A549 (cell line): ENCODE data around the gene REX1BD. TPM values are rescaled to one million over a fixed set of nuclear protein-coding genes. Genes with fewer than 3 reads are reported as not detected.

ENCODE experiments used
- ATAC-seq, 2 experiments: fragments of 200-7000 bp in 1 of 2; fragments of >200 bp in 1 of 2; cut with Nextera tagmentation in 1 of 2; cut with Tn5 transposase in 1 of 2; 3 replicates each; pipeline versions ENCODE4 v1.8.0 to v1.9.1; 2018 to 2020; ENCODE audit warnings: mild to moderate bottlenecking in 1 of 2, moderate library complexity in 1 of 2
- CTCF ChIA-PET: fragments of 300-600 bp; sonication (Branson Sonifier 250); formaldehyde crosslinking; extraction: SDS; loops from one replicate; lab custom pipeline; 2021; ENCODE audit warnings: antibody characterized with exemption, inconsistent platforms; lab: Yijun Ruan, JAX
- POLR2A ChIA-PET: fragments of 350-600 bp; formaldehyde crosslinking; extraction: SDS; loops from one replicate; lab custom pipeline; 2021; ENCODE audit warnings: antibody characterized with exemption, inconsistent platforms; lab: Yijun Ruan, JAX
- DNase-seq, 2 experiments: peaks; one replicate each; pipeline versions ENCODE4 v3.0.0 to v3.0.0-alpha.2; 2011 to 2016; ENCODE audit warnings: low read depth in 1 of 2, low spot score in 1 of 2
- FAIRE-seq: peaks from 2 replicates; lab custom pipeline; 2011; peaks lifted over from hg19 to GRCh38; lab: Jason Lieb, UNC
- H3K27ac ChIP-seq, 2 experiments: fragments of >200 bp; sonication (Bioruptor Twin); formaldehyde crosslinking; 3 replicates each; pipeline ENCODE4 v1.5.1; 2016 to 2017
- H3K4me1 ChIP-seq: fragments of >200 bp; sonication (Bioruptor Twin); formaldehyde crosslinking; 3 replicates; pipeline ENCODE4 v1.6.1; 2016
- H3K4me2 ChIP-seq: fragments of >200 bp; sonication (Bioruptor Twin); formaldehyde crosslinking; 3 replicates; pipeline ENCODE4 v1.6.1; 2016
- H3K4me3 ChIP-seq: fragments of >200 bp; sonication (Bioruptor Twin); formaldehyde crosslinking; 3 replicates; pipeline ENCODE4 v1.5.1; 2016
- H3K9me3 ChIP-seq: fragments of >200 bp; sonication (Bioruptor Twin); formaldehyde crosslinking; 3 replicates; pipeline ENCODE4 v1.6.1; 2016
- CBX8 ChIP-seq: fragments of 200-600 bp; sonication (generic); IDR thresholded peaks from 2 replicates; pipeline ENCODE4 v1.6.1; 2016
- CHD4 ChIP-seq: fragments of 200-600 bp; sonication (generic); IDR thresholded peaks from 2 replicates; pipeline ENCODE4 v1.6.1; 2016; ENCODE audit warnings: antibody characterized with exemption, mild to moderate bottlenecking, borderline replicate concordance
- EHMT2 ChIP-seq: fragments of 200-600 bp; sonication (generic); IDR thresholded peaks from 2 replicates; pipeline ENCODE4 v1.6.1; 2016; ENCODE audit warnings: antibody characterized with exemption, low read depth, mild to moderate bottlenecking, moderate library complexity
- FOSL2 ChIP-seq, 2 experiments: fragments of 450-650 bp in 1 of 2; fragments of >200 bp in 1 of 2; sonication (Bioruptor Twin) in 1 of 2; formaldehyde crosslinking; IDR thresholded peaks; 2 replicates each; pipeline versions ENCODE4 v1.5.0 to v1.6.1; 2016 to 2020; ENCODE audit warnings: mild to moderate bottlenecking in 1 of 2, moderate library complexity in 1 of 2
- FOXS1 ChIP-seq: fragments of 250-450 bp; sonication (Bioruptor Pico); IDR thresholded peaks from 2 replicates; pipeline ENCODE4 v1.5.0; 2020; ENCODE audit warnings: mild to moderate bottlenecking, moderate library complexity
- HDAC2 ChIP-seq: fragments of 200-600 bp; sonication (generic); IDR thresholded peaks from 2 replicates; pipeline ENCODE4 v1.6.1; 2016
- JUN ChIP-seq, 2 experiments: fragments of >200 bp; sonication (Bioruptor Twin); formaldehyde crosslinking; IDR thresholded peaks; 2 replicates in 1 of 2; 3 replicates in 1 of 2; pipeline ENCODE4 v1.6.1; 2016 to 2017
- JUNB ChIP-seq: fragments of >200 bp; sonication (Bioruptor Twin); formaldehyde crosslinking; IDR thresholded peaks from 2 replicates; pipeline ENCODE4 v1.6.1; 2016
- KDM1A ChIP-seq: fragments of 200-600 bp; sonication (generic); IDR thresholded peaks from 2 replicates; pipeline ENCODE4 v1.6.1; 2016; ENCODE audit warnings: low read depth, mild to moderate bottlenecking
- KDM5A ChIP-seq: fragments of 200-600 bp; sonication (generic); IDR thresholded peaks from 2 replicates; pipeline ENCODE4 v1.6.1; 2016; ENCODE audit warnings: antibody characterized with exemption, mild to moderate bottlenecking
- NFE2L2 ChIP-seq: fragments of 150-350 bp; conservative IDR thresholded peaks from 2 replicates; pipeline ENCODE4 v1.6.1; 2014; ENCODE audit warnings: low read length
- PHF8 ChIP-seq: fragments of 200-600 bp; sonication (generic); IDR thresholded peaks from 2 replicates; pipeline ENCODE4 v1.6.1; 2016; ENCODE audit warnings: low read depth, mild to moderate bottlenecking, antibody characterized with exemption, moderate library complexity, borderline replicate concordance
- POLR2A ChIP-seq: IDR thresholded peaks from 2 replicates; pipeline ENCODE4 v1.6.1; 2012; ENCODE audit warnings: mild to moderate bottlenecking, low read length
- RCOR1 ChIP-seq: fragments of 150-350 bp; IDR thresholded peaks from 2 replicates; pipeline ENCODE4 v1.6.1; 2014; ENCODE audit warnings: antibody characterized with exemption, low read length, low read depth
- RFX5 ChIP-seq: fragments of 450-650 bp; IDR thresholded peaks from 2 replicates; pipeline ENCODE4 v1.7.1; 2014; ENCODE audit warnings: antibody characterized with exemption, mild to moderate bottlenecking, moderate library complexity
- TFCP2L1 ChIP-seq: fragments of 250-450 bp; sonication (Bioruptor Pico); IDR thresholded peaks from 2 replicates; pipeline ENCODE4 v1.5.0; 2021; ENCODE audit warnings: mild to moderate bottlenecking
- TP53 ChIP-seq: fragments of 250-450 bp; sonication (Bioruptor Pico); IDR thresholded peaks from 2 replicates; pipeline ENCODE4 v1.5.0; 2021; ENCODE audit warnings: mild to moderate bottlenecking, moderate library complexity
- ZC3H11A ChIP-seq: fragments of 450-650 bp; IDR thresholded peaks from 2 replicates; pipeline ENCODE4 v1.6.1; 2014; ENCODE audit warnings: antibody characterized with exemption, mild to moderate bottlenecking
- ZNF302 ChIP-seq: fragments of 250-450 bp; sonication (Bioruptor Pico); IDR thresholded peaks from 2 replicates; pipeline ENCODE4 v1.9.0; 2021; ENCODE audit warnings: inconsistent platforms, mild to moderate bottlenecking, moderate library complexity
- ZSCAN20 ChIP-seq: fragments of 250-450 bp; sonication (Bioruptor Pico); IDR thresholded peaks from 2 replicates; pipeline ENCODE4 v1.8.0; 2022; ENCODE audit warnings: mild to moderate bottlenecking, moderate library complexity
- WGBS: methylation state at CpG from one replicate; pipeline ENCODE4 v1.1.6; 2017; ENCODE audit errors: missing lambda C conversion rate; 5-methylcytosine and 5-hydroxymethylcytosine counted together
- polyA plus RNA-seq, 4 experiments: library from polyadenylated mRNA; depleted of rRNA in 3 of 4; stranded (reverse); fragments of >200 nt; fragmentation: RNase III in 1 of 4; extraction: RNeasy Plus Mini Kit Qiagen cat#74134 plus additional on column Dnase treatment in 1 of 4; gene quantifications; 2 replicates in 3 of 4; 3 replicates in 1 of 4; pipeline ENCODE4 v1.2.3, GENCODE V29; 2011 to 2017
- TF ChIP-seq, protein P1 (sequence below): fragments of 250-450 bp; sonication (Bioruptor Pico); IDR thresholded peaks from 2 replicates; pipeline ENCODE4 v1.5.0; 2021; ENCODE audit warnings: mild to moderate bottlenecking, moderate library complexity, borderline replicate concordance
- TF ChIP-seq, protein P2 (sequence below): IDR thresholded peaks from 2 replicates; pipeline ENCODE4 v1.6.1; 2012
- TF ChIP-seq, protein P3 (sequence below): fragments of >200 bp; sonication (Bioruptor Twin); formaldehyde crosslinking; IDR thresholded peaks from 3 replicates; pipeline ENCODE4 v1.6.1; 2016
- TF ChIP-seq, protein P4 (sequence below): fragments of 200-600 bp; sonication (generic); IDR thresholded peaks from 2 replicates; pipeline ENCODE4 v1.6.1; 2016; ENCODE audit warnings: antibody characterized with exemption, mild to moderate bottlenecking, moderate library complexity
- TF ChIP-seq, protein P5 (sequence below): fragments of >200 bp; sonication (Bioruptor Twin); formaldehyde crosslinking; IDR thresholded peaks from 2 replicates; pipeline ENCODE4 v1.6.1; 2016
- TF ChIP-seq, protein P6 (sequence below): fragments of 150-350 bp; IDR thresholded peaks from 2 replicates; pipeline ENCODE4 v1.6.1; 2014; ENCODE audit warnings: low read depth, mild to moderate bottlenecking, low read length

REX1BD gene
- polyA plus RNA-seq, 2 of the 4 experiments (the other 2 are of a cell fraction), result 23.1 to 47.3 TPM

DNA sequence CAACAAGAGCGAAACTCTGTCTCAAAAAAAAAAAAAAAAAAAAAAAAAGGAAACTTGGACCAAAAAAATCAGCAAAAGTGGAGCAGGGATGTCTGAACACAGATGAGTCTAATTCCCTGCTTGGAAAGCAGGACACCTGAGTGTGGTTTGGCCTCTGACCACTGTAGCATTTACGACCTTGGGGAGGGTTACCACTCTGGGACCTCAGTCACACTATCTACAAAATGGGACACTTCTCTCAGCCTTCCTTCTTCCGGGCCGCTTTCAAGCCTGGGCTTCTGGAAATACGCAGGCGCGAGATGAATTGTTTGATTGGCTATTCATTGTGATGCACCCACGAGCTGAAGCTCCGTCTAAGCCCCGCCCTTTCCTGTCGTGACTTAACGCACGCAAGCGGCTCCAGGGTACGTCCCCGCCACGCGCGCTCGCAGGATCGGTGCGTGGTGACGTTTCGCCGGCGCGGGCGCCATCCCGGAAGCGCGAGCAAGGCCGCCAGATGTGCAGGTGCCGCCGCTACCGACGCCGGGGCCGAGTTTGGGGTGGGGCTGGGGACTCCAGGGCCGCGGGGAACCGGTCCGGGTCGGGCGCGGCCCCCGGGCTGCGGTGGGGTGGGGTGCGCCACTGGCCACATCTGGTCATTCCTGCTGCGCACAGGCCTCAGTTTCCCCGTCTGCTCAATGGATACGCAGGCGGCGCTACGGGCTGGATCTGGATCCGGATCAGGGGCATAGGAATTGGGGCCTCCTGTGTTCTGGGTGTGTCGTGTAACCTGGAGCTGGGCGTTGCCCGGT, 31.0 kb upstream of the REX1BD start, which contains the start of gene KXD1:
KXD1 (plus strand) TSS at position 460 of the 791 bp plus-strand sequence. CDS start 4,187 bp downstream, outside the sequence.
- peak within 1 kb of the TSS; percentile 84 to 96 for H3K27ac ChIP-seq
- POLR2A ChIA-PET, result interaction anchor here (0.5 to 1.4 kb wide), 11 partner anchors 9 to 79 kb away, joined by 3 to 13 read pairs (median 3); partner anchors contain the start of genes ELL, FKBP8 and UBA52
- peak; percentile 83 to 97 for DNase-seq
- H3K4me1 ChIP-seq, result peaks cover 11% of the 10 kb centered on the region; the same call in 2 of the 3 replicates
- H3K4me3 ChIP-seq, result peak within 1 kb of the TSS; percentile 81
- CTCF ChIA-PET, result interaction anchor here (1.5 to 1.6 kb wide), 2 partner anchors 70 to 96 kb away, joined by 4 to 5 read pairs; no protein-coding TSS in a partner anchor
- TF ChIP-seq JUN (IDR thresholded peaks at IDR 0.05) (peak; percentile 21 to 67; a peak in 3 of 5 replicates), PHF8 (peak; percentile 72; the same call in 1 of the 2 replicates), RFX5 (no peak), CBX8 (no peak), RCOR1 (peak; percentile 98), KDM5A (no peak), JUNB (no peak), POLR2A (peak; percentile 71), FOXS1 (no peak), ZNF302 (no peak), NFE2L2 (no peak), CHD4 (peak; percentile 98), ZSCAN20 (no peak), TP53 (no peak), FOSL2 (IDR thresholded peaks at IDR 0.05) (no peak), FOSL2 (CRISPR knock-in tag; IDR thresholded peaks at IDR 0.05) (no peak), HDAC2 (peak; percentile 96), KDM1A (peak; percentile 96)
- TF ChIP-seq, protein P1, sequence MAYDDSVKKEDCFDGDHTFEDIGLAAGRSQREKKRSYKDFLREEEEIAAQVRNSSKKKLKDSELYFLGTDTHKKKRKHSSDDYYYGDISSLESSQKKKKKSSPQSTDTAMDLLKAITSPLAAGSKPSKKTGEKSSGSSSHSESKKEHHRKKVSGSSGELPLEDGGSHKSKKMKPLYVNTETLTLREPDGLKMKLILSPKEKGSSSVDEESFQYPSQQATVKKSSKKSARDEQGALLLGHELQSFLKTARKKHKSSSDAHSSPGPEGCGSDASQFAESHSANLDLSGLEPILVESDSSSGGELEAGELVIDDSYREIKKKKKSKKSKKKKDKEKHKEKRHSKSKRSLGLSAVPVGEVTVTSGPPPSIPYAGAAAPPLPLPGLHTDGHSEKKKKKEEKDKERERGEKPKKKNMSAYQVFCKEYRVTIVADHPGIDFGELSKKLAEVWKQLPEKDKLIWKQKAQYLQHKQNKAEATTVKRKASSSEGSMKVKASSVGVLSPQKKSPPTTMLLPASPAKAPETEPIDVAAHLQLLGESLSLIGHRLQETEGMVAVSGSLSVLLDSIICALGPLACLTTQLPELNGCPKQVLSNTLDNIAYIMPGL (CRISPR knock-in tag), result no peak
- TF ChIP-seq, protein P2, sequence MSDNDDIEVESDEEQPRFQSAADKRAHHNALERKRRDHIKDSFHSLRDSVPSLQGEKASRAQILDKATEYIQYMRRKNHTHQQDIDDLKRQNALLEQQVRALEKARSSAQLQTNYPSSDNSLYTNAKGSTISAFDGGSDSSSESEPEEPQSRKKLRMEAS, result peak; percentile 59; the same call in 1 of the 2 replicates
- TF ChIP-seq, protein P3, sequence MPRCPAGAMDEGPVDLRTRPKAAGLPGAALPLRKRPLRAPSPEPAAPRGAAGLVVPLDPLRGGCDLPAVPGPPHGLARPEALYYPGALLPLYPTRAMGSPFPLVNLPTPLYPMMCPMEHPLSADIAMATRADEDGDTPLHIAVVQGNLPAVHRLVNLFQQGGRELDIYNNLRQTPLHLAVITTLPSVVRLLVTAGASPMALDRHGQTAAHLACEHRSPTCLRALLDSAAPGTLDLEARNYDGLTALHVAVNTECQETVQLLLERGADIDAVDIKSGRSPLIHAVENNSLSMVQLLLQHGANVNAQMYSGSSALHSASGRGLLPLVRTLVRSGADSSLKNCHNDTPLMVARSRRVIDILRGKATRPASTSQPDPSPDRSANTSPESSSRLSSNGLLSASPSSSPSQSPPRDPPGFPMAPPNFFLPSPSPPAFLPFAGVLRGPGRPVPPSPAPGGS, result 0 out of 3 replicates have a peak, but pooled peaks have one; percentile 47
- WGBS, result 4% methylated on average over 16 of the region's 58 CpGs
- FAIRE-seq, result no peak
- H3K4me2 ChIP-seq, result peak within 1 kb of the TSS; percentile 88
- peak; percentile 98 to 99 for ATAC-seq
- no peaks in the 10 kb centered on the region for H3K9me3 ChIP-seq

DNA sequence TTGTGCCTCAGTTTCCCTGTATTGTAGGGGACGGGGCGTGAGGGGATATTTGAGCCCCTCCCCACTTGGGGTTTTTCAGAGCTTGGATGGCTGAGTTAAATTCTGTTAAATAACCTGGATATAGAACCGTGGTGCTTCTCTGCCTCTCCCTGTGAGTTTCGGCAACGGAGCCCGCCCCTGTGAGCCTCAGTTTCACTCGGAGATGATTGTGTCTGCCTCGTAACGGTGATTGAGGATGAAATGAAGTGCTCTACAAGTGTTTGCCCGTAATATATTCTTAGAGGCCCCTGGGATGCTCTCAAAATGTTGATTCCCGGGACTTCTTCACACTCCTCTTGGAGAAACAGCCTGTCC, 30.4 kb upstream of the REX1BD start:
- no peaks in the 10 kb centered on the region for H3K9me3 ChIP-seq
- H3K4me2 ChIP-seq, result peak overlapping the region; percentile 88
- DNase-seq (no peak), FAIRE-seq (no peak), ATAC-seq (peak in 1 of 2 experiments; percentile 20; a peak in 2 of 6 replicates)
- peak overlapping the region; percentile 81 for H3K4me3 ChIP-seq
- POLR2A ChIA-PET, result interaction anchor here (0.9 to 1.4 kb wide), 4 partner anchors 13 to 80 kb away, joined by 3 to 13 read pairs (median 4); partner anchors contain the start of gene UBA52
- WGBS, result under 1% methylated on average over 11 of the region's 11 CpGs
- CTCF ChIA-PET, result interaction anchor here (0.8 to 1.5 kb wide), 3 partner anchors 31 to 107 kb away, joined by 3 to 5 read pairs (median 5); partner anchors contain the start of gene REX1BD
- H3K4me1 ChIP-seq, result peaks cover 11% of the 10 kb centered on the region; the same call in 2 of the 3 replicates
- peak overlapping the region; percentile 84 to 96 for H3K27ac ChIP-seq
- peak; percentile 8; the same call in 1 of the 2 replicates for TF ChIP-seq PHF8
- no peak for TF ChIP-seq FOXS1
- TF ChIP-seq, protein P4, sequence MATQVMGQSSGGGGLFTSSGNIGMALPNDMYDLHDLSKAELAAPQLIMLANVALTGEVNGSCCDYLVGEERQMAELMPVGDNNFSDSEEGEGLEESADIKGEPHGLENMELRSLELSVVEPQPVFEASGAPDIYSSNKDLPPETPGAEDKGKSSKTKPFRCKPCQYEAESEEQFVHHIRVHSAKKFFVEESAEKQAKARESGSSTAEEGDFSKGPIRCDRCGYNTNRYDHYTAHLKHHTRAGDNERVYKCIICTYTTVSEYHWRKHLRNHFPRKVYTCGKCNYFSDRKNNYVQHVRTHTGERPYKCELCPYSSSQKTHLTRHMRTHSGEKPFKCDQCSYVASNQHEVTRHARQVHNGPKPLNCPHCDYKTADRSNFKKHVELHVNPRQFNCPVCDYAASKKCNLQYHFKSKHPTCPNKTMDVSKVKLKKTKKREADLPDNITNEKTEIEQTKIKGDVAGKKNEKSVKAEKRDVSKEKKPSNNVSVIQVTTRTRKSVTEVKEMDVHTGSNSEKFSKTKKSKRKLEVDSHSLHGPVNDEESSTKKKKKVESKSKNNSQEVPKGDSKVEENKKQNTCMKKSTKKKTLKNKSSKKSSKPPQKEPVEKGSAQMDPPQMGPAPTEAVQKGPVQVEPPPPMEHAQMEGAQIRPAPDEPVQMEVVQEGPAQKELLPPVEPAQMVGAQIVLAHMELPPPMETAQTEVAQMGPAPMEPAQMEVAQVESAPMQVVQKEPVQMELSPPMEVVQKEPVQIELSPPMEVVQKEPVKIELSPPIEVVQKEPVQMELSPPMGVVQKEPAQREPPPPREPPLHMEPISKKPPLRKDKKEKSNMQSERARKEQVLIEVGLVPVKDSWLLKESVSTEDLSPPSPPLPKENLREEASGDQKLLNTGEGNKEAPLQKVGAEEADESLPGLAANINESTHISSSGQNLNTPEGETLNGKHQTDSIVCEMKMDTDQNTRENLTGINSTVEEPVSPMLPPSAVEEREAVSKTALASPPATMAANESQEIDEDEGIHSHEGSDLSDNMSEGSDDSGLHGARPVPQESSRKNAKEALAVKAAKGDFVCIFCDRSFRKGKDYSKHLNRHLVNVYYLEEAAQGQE, result no peak
- TF ChIP-seq HDAC2, result no peak
- TF ChIP-seq CHD4, result no peak
- TF ChIP-seq EHMT2, result no peak
- TF ChIP-seq, protein P5, sequence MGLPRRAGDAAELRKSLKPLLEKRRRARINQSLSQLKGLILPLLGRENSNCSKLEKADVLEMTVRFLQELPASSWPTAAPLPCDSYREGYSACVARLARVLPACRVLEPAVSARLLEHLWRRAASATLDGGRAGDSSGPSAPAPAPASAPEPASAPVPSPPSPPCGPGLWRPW, result no peak
- TF ChIP-seq, protein P6, sequence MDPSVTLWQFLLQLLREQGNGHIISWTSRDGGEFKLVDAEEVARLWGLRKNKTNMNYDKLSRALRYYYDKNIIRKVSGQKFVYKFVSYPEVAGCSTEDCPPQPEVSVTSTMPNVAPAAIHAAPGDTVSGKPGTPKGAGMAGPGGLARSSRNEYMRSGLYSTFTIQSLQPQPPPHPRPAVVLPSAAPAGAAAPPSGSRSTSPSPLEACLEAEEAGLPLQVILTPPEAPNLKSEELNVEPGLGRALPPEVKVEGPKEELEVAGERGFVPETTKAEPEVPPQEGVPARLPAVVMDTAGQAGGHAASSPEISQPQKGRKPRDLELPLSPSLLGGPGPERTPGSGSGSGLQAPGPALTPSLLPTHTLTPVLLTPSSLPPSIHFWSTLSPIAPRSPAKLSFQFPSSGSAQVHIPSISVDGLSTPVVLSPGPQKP, result no peak
- TF ChIP-seq, protein P3, result 0 out of 3 replicates have a peak, but pooled peaks have one; percentile 5
- TF ChIP-seq JUNB, result no peak
- no peak for TF ChIP-seq ZC3H11A
- TF ChIP-seq TFCP2L1 (CRISPR knock-in tag), result no peak
